GM13977 (cell line): ENCODE measurements around the gene NMRK1.

Source experiments
- DNase-seq: peaks from one replicate; pipeline ENCODE4 v3.0.0; 2012; ENCODE audit warnings: low spot score
- in situ Hi-C: fragments of 300-500 bp; cut with MboI; formaldehyde crosslinking; loops from one replicate; pipeline ENCODE4 v1.12.0; 2022; ENCODE audit warnings: low sequenced_read_pairs, low pct_unique_long_range_greater_than_20kb, mixed read lengths, inconsistent platforms; ENCODE audit not compliant: unreplicated experiment
- TF ChIP-seq, protein P1 (sequence below): IDR thresholded peaks from 2 replicates; pipeline ENCODE4 v1.5.1; 2012; ENCODE audit warnings: mild to moderate bottlenecking, control low read depth; ENCODE audit not compliant: insufficient read depth; ENCODE audit errors: extremely low read depth, missing control alignments

Gene NMRK1

DNA sequence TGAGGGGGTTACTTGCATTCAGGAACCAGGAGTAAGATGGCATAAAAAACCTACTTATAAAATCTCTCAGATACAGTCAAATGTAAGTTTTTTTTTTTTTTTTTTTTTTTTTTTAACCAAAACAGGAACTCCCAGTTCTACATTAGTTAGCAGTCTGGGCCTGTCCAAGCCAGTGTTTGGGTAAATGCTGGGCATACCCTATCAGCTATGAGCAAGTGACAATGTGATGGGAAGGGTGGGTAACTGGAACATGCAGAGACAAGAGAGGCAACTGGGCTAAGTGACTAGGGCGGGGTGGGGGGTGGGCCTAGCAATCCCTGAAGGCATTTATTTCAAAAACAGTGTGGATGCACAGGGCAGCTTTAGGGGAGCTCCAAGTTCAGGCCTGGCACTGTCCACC lies 2.3 kb downstream of the NMRK1 start:
- TF ChIP-seq, protein P1, sequence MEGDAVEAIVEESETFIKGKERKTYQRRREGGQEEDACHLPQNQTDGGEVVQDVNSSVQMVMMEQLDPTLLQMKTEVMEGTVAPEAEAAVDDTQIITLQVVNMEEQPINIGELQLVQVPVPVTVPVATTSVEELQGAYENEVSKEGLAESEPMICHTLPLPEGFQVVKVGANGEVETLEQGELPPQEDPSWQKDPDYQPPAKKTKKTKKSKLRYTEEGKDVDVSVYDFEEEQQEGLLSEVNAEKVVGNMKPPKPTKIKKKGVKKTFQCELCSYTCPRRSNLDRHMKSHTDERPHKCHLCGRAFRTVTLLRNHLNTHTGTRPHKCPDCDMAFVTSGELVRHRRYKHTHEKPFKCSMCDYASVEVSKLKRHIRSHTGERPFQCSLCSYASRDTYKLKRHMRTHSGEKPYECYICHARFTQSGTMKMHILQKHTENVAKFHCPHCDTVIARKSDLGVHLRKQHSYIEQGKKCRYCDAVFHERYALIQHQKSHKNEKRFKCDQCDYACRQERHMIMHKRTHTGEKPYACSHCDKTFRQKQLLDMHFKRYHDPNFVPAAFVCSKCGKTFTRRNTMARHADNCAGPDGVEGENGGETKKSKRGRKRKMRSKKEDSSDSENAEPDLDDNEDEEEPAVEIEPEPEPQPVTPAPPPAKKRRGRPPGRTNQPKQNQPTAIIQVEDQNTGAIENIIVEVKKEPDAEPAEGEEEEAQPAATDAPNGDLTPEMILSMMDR: no peak
- in situ Hi-C loops: no loop called here
- no peak for DNase-seq

- DNase-seq: no peak
- TF ChIP-seq, protein P1: no peak
- in situ Hi-C loops: no loop called here
These were observed 3.8 kb downstream of the NMRK1 start for GRCh38 chr9:75084081-75084672.

- TF ChIP-seq, protein P1: no peak
- in situ Hi-C loops: no loop called here
- DNase-seq: no peak
These were observed 4.6 kb downstream of the NMRK1 start for GRCh38 chr9:75083188-75083970.

GRCh38 chr9:75081632-75082031 lies 6.3 kb downstream of the NMRK1 start:
- TF ChIP-seq, protein P1: no peak
- in situ Hi-C loops: no loop called here
- no peak for DNase-seq

DNA sequence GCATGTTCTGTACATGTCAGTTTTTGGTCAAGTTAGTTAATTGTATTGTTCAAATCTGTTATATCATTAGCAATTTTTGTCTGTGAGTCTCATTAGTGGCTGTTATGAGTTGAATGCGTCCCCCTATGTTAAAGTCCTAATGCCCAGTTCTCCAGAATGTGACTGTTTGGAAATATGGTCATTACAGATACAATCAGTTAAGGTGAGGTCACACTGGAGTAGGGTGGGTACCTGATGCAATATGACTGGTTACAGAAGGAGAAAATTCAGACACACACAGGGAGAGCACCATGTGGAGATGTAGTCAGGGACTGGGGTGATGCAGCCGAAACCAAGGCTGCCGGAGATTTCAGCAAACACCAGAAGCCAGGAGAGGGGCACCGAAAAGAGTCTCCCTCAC lies 15.1 kb downstream of the NMRK1 start:
- TF ChIP-seq, protein P1: no peak
- in situ Hi-C loops: no loop called here
- DNase-seq: no peak

- in situ Hi-C loops: no loop called here
- TF ChIP-seq, protein P1: no peak
- no peak for DNase-seq
These were observed 16.3 kb downstream of the NMRK1 start for GRCh38 chr9:75071530-75072122.
